Astrocyte of the cerebellum (primary cell): ENCODE data around the gene BACE2.

Experiments used
- DNase-seq: peaks from one replicate; pipeline ENCODE4 v3.0.0-alpha.2; 2011; ENCODE audit warnings: low read depth
- H3K4me3 ChIP-seq: 2 replicates; pipeline ENCODE4 v1.5.1; 2011; ENCODE audit warnings: mild to moderate bottlenecking, low read depth, low read length, moderate library complexity
- CTCF ChIP-seq: IDR thresholded peaks from 2 replicates; pipeline ENCODE4 v1.5.1; 2012; ENCODE audit warnings: low read length, low read depth, moderate library complexity, mild to moderate bottlenecking; ENCODE audit errors: missing control alignments
- in situ Hi-C: cut with HindIII; loops from 2 replicates; pipeline ENCODE4 v1.10.0; 2017; ENCODE audit warnings: low sequenced_read_pairs

The BACE2 gene

DNA sequence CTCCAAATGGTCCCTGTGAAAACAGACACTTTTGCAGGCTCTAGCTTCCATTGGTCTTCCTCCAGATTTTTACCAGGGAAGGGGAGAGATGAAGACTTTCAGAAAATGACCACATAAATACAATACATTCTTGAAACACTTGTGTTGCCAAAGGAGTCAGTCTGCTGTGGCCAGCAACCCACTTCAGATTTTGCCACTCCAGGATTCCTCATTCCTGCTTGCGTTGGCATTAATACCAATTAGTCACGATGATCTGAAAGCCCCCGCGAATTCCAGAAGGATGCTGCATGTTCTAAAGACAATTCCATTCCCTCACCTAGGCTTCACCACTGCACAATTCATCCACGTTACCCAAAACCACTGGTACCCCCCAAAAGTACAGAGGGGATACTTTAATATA is 7.9 kb upstream of the BACE2 start:
- no peak for TF ChIP-seq CTCF
- in situ Hi-C loops = no loop called here
- H3K4me3 ChIP-seq = no peak overlapping the region
- no peak for DNase-seq

GRCh38 chr21:41161428-41161827 is 6.5 kb upstream of the BACE2 start:
- no peak for DNase-seq
- in situ Hi-C loops = no loop called here
- no peak for TF ChIP-seq CTCF
- H3K4me3 ChIP-seq = no peak overlapping the region

DNA sequence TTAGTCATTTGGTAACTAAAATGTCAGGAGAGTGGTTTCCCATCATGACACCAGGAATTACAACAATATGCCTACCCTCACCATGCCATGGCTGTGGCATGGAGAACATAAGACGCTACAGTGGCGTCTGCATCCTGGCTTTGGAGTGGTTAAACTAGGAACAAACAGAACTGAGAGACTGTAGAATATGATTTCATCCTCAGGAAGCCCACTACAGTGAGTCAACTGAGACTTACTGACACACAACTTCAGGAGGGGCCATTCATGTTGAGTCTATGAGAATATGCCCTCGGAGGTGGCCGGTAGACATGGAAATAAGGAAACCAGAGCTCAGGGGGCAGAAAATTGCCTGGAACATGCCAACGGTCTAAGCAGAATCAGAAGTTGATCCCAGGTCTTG is 5.9 kb upstream of the BACE2 start:
- TF ChIP-seq CTCF = no peak
- in situ Hi-C loops = no loop called here
- H3K4me3 ChIP-seq = no peak overlapping the region
- no peak for DNase-seq

DNA sequence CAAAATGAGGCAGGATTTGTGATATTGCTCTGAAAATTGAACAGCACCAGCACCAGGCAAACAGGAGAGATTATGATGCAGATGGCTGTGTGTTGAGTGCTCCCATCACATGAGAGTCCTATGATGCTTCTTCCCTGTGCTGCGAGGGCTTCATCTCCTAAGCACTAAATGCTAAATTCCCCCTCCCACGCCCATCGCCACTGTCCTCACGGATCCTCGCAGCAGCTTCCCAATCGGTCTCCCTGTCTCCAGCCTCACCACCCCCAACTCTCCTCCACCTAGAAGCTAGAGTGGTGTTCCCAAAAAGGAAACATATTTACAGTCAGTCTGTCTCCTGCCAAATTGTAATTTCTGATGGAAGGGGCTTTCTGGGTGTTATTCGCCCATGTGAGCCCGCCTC is 4.9 kb upstream of the BACE2 start:
- in situ Hi-C loops = no loop called here
- no peak for DNase-seq
- no peak overlapping the region for H3K4me3 ChIP-seq
- TF ChIP-seq CTCF = no peak

GRCh38 chr21:41164052-41164451 is 3.9 kb upstream of the BACE2 start:
- no peak for TF ChIP-seq CTCF
- in situ Hi-C loops = no loop called here
- H3K4me3 ChIP-seq = no peak overlapping the region
- no peak for DNase-seq

GRCh38 chr21:41164981-41165655 is 2.8 kb upstream of the BACE2 start:
- no peak for DNase-seq
- no peak for TF ChIP-seq CTCF
- no peak overlapping the region for H3K4me3 ChIP-seq
- in situ Hi-C loops = no loop called here
